Medulla oblongata (tissue), 1 donor: ENCODE measurements around the gene TSPAN13.
"Not testable (repeated sequence)": the region's sequence is repeated elsewhere in the genome, so short reads cannot be mapped to it uniquely, and the experiment has no call there.

Experiments used
- DNase-seq: peaks from one replicate; pipeline ENCODE4 v3.0.0-alpha.2; 2015; ENCODE audit errors: extremely low spot score

Gene TSPAN13

GRCh38 chr7:16740996-16741395, 12.6 kb upstream of the TSPAN13 start:
- DNase-seq: no peak

- DNase-seq: no peak
Observed at GRCh38 chr7:16741676-16742075, 11.9 kb upstream of the TSPAN13 start.

DNA sequence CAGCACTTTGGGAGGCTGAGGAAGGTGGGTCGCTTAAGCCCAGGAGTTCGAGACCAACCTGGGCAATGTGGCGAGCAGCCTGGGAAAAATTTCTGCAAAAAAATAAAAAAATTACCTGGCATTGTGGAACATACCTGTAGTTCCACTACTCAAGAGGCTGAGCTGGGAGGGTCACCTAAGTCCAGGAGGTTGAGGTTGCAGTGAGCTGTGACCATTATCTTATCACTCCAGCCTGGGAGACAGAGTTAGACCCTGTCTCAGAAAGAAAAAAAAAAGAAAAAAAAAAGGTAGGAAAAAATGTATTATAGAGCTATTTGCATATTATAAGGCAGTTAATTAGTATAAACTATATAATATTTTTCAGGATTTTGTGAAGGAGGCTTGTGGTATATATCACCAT, 11.0 kb upstream of the TSPAN13 start:
- no peak for DNase-seq

DNA sequence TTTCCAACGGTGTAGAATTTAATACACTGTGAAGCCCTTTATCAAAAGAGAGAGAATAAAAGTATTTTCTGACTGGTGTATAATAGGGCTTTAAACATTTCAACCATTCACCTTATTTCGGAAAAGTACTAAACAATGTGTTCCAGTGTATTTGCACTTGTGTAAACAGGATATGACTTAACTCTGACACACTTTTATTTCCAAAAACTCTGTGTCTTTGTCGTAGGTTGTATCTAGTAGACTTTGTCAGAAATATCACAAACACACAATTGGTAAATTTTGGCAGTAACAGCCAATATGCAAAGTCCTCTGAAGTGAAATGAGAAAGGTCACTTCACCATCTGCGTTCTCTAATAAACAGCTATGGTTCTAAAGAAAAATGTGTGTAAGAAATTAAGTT, 10.3 kb upstream of the TSPAN13 start:
- DNase-seq: no peak

- no peak for DNase-seq
Observed at GRCh38 chr7:16744518-16745250, 8.9 kb upstream of the TSPAN13 start.

- no peak for DNase-seq
Observed at GRCh38 chr7:16745645-16746044, 7.9 kb upstream of the TSPAN13 start.

- DNase-seq: no peak
Observed at GRCh38 chr7:16747102-16747501, 6.5 kb upstream of the TSPAN13 start.

GRCh38 chr7:16753932-16754855, 639 bp downstream of the TSPAN13 start:
- no peak for DNase-seq

- no peak for DNase-seq
Observed at GRCh38 chr7:16754856-16755317, 1.3 kb downstream of the TSPAN13 start.

- no peak for DNase-seq
Observed at GRCh38 chr7:16755397-16755796, 1.8 kb downstream of the TSPAN13 start.

GRCh38 chr7:16758036-16758435, 4.5 kb downstream of the TSPAN13 start:
- no peak for DNase-seq

DNA sequence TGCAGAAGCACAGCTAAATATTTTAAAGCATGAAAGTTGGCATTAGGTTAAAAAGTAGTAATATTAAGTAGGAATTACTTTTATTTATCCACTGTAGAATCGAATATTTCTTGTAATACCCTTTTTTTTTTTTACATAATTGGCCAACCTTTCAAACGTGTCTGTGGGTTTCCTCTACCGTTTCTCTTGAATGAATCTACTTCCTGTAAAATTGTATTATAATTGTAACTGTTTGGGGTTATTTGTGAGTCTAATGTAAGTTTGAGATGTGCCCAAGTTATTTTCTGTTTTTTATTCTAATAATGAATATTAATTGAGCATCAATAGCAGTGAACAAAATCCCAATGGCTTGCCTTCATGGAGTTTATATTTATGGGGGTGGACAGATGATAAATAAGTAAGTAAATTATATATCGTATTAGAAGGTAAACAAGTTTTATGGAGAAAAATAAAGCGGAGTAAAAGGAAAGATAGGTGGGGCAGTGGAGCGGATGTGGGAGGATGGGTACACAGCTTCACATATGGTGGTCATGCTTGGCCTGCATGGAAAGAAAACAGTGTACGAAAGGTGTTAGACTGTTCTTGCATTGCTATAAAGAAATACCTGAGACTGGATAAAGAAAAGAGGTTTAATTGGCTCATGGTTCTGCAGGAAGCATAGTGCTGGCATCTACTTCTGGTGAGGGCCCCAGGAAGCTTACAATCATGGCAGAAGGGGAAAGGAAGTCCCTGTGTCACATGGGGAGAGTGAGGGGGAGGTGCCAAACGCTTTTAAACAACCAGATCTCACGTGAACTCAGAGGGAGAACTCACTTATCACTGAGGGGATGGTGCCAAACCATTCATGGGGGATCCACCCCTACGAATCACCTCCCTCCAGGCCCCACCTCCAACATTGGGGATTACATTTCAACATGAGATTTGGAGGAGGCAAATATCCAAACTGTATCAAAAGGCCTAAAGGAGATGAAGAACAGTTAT, 5.4 kb downstream of the TSPAN13 start:
- DNase-seq: no peak

DNA sequence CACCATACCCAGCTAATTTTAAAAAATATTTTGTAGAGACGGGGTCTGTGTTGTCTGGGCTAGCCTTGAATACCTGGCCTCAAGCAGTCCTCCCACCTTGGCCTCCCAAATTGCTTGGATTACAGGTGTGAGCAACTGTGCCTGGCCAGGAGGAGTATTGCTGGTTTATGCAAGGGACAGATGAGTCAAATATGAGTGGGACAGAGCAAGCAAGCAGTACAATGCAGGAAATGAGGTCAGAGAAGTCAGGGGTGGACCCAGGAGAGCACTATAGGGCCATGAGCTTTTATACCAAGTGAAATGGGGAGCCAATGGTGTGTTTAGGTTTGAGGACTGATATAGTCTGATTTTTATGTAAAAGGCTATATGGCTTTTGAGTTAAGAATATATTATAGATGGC, 6.3 kb downstream of the TSPAN13 start:
- no peak for DNase-seq

DNA sequence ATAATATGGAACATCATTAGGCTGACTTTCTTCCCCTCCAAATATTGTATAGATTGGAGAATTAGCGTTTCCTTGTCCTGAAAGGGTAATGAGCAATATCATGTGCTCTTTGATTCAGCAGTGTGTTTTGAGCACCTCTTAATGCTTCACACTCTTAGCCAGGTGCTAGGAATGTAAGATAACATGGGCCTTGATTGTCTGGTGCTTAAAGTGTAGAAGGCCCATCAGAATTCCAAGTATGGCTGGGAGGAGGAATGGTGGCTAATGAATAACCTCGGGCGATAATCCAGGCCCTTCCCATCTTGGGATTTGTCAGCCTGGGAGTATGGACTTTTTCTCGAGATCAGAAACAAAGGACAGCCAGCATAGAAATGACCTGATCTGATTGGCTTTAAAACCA, 8.6 kb downstream of the TSPAN13 start:
- no peak for DNase-seq

DNA sequence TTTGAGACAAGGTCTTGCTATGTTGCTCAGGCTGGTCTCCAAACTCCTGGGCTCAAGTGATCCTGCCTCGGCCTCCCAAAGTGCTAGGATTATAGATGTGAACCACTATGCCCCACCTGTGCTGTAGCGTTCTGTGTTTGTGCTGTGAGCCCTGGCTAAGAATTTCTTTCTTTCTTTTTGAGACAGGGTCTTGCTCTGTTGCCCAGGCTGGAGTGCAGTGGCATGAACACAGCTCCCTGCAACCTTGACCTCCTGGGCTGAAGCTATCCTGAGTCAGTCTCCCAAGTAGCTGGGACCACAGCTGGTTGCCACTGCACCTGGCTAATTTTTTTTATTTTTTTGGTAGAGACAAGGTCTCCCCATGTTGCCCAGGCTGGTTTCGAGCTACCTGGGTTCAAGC, 11.4 kb downstream of the TSPAN13 start:
- DNase-seq: no peak

DNA sequence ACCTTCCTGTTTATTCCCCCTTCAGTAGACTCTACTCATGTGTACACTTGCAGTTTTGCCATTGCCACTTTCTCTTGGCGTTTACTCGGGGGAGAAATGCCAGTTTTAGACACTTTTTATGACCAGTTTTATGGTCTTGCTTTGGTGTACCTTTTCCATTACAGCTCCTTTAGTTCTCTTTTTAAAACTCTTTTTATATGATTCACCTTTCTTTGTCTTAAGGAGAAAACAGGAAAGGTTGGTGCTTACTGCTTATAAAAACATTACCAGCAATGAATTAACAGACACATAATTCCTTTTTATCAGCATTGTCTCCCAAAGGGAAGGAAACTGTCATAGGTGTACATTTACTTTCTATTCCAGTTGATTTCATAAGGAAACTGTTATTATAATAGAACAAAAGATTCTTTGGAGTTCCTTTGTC, 11.9 kb downstream of the TSPAN13 start:
- DNase-seq: no peak

- not testable (repeated sequence) for DNase-seq
Observed at GRCh38 chr7:16769994-16770393, 16.4 kb downstream of the TSPAN13 start.

DNA sequence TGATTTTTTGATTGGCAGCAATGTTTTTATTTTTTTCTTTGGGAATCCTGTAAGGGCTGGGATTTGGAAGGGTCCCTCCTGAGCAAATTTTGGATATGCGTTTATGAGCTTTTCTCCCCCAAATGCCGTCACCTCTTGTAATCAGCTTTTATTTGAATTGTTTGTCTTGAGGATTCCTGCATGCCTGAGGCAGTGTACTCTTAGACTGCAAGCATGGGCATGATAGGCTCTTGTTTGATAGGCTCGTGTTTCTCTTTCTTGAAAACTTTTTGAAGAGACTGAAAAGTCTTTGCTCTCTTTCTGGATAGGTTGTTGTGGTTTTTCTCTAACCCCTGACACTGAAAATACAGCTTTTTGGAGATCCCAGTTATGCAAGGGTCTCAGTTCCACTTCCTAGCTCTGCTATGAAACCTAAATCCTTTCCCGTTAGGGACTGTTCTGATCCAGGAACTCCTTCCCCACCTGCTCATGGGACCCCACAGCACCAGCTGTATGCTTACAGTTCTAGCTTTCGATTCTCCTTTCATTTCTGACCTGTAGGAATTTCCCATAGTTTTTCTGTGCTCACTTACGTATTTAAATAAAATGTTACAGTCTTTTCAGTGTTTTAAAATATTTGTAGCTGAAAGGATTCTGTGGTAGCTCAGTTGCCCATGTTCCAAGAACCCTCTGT, 17.2 kb downstream of the TSPAN13 start:
- DNase-seq: no peak

DNA sequence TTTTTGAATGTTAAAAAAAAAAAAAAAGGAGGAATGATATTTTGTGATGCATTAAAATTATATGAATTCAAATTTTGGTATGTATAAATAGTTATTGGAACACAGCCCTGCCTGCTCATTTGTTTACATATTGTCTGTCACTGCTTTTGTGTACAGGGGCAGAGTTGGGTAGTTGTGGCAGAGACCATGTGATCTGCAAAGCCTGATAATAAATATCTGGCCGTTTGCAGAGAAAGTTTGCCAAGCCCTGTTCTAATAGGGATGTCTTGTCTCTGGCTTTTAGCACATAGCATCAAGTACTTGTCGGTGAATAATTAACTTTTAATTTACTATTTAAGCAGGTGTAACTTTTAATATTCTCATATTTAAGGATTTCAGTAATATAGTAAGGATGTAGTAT, 19.8 kb downstream of the TSPAN13 start:
- DNase-seq: no peak

DNA sequence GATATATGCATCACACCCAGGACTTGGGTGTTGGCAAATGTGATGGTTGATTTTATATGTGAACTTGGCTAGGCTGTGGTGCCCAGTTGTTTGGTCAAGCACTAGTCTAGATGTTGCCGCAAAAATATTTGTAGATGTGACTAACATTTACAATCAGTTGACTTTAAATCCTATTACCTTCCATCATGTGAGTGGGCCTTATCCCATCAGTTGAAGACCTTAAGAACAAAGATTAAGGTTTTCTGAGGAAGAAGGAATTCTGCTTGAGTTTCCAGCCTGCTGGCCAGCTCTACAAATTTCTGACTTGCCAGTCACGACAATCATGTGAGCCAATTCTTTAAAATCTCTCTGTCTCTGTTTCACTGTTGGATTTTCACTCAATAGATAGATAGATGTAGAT, 20.3 kb downstream of the TSPAN13 start:
- no peak for DNase-seq

DNA sequence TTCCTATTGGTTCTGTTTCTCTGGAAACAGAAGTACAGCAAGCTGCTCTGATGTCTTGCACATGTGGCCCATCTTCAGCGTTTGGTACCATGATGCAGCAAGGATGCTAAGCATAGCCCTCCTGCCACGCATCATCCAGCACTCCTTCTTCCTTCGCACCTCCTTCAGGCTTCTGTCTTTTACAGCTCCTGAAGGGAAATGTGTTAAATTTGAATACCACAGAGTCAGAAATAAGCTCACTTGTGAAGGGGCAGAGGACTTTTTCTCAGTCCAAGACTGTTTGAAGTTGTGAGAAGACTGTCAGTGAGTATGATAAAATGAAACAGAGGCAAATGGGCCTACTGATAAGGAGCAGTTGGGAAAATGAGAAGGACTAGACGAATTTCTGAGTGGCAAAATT, 20.7 kb downstream of the TSPAN13 start:
- no peak for DNase-seq
